Calu3 (cell line): ENCODE measurements around the gene SPAG7. TPM values are rescaled to one million over a fixed set of nuclear protein-coding genes. Genes with fewer than 3 reads are reported as not detected.

Source experiments
- BruUV-seq: library from RNA; stranded (reverse); fragments of 400-500 nt; replicated peaks from 2 replicates; lab custom pipeline; 2021; lab: Mats Ljungman, UMichigan
- CTCF ChIA-PET: fragments of 300-600 bp; sonication (Branson Sonifier 250); formaldehyde crosslinking; loops from one replicate; lab custom pipeline; 2022; ENCODE audit warnings: antibody characterized with exemption; lab: Charles Lee
- DNase-seq: peaks from one replicate; pipeline ENCODE4 v3.0.0; 2022
- H3K27ac Mint-ChIP-seq: one replicate; pipeline ENCODE4 v1.8.0; 2022; ENCODE audit warnings: mixed read lengths; ENCODE audit not compliant: unreplicated experiment
- H3K27me3 Mint-ChIP-seq: one replicate; pipeline ENCODE4 v1.8.0; 2022; ENCODE audit warnings: mixed read lengths; ENCODE audit not compliant: unreplicated experiment
- H3K36me3 Mint-ChIP-seq: one replicate; pipeline ENCODE4 v1.8.0; 2022; ENCODE audit warnings: mild to moderate bottlenecking, moderate library complexity, mixed read lengths; ENCODE audit not compliant: insufficient read depth, unreplicated experiment
- H3K4me1 Mint-ChIP-seq: one replicate; pipeline ENCODE4 v1.8.0; 2022; ENCODE audit warnings: mild to moderate bottlenecking, low read depth, mixed read lengths; ENCODE audit not compliant: unreplicated experiment
- H3K4me3 Mint-ChIP-seq: one replicate; pipeline ENCODE4 v1.8.0; 2022; ENCODE audit warnings: mild to moderate bottlenecking, low read depth, moderate library complexity, mixed read lengths; ENCODE audit not compliant: unreplicated experiment
- H3K9me3 Mint-ChIP-seq: one replicate; pipeline ENCODE4 v1.8.0; 2022; ENCODE audit warnings: low read depth, mixed read lengths; ENCODE audit not compliant: unreplicated experiment
- intact Hi-C: fragments of 100-400 bp; cut with micrococcal nuclease; formaldehyde crosslinking; loops from one replicate; pipeline ENCODE4 v1.10.0; 2022; ENCODE audit not compliant: unreplicated experiment
- total RNA-seq: library from RNA; stranded (reverse); gene quantifications from 2 replicates; pipeline ENCODE4 v1.2.3, GENCODE V29; 2022
- TF ChIP-seq, protein P1 (sequence below): fragments of 200-600 bp; IDR thresholded peaks from one replicate; pipeline ENCODE4 v1.8.0; 2022; ENCODE audit warnings: antibody characterized with exemption; ENCODE audit not compliant: unreplicated experiment

Gene SPAG7
- total RNA-seq, 1 experiment from 2014 or later: 34.3 TPM

GRCh38 chr17:4936436-4936835, 31.2 kb downstream of the SPAG7 start:
- CTCF ChIA-PET: no interaction called here
- H3K27ac Mint-ChIP-seq: no peak overlapping the region
- BruUV-seq: no TSS peak
- H3K9me3 Mint-ChIP-seq: no peaks in the 10 kb centered on the region
- DNase-seq: no peak
- intact Hi-C loops: no loop called here
- no peak overlapping the region for H3K4me3 Mint-ChIP-seq
- peaks cover 40% of the 10 kb centered on the region for H3K36me3 Mint-ChIP-seq
- H3K27me3 Mint-ChIP-seq: no peaks in the 10 kb centered on the region
- peaks cover 19% of the 10 kb centered on the region for H3K4me1 Mint-ChIP-seq
- TF ChIP-seq, protein P1, sequence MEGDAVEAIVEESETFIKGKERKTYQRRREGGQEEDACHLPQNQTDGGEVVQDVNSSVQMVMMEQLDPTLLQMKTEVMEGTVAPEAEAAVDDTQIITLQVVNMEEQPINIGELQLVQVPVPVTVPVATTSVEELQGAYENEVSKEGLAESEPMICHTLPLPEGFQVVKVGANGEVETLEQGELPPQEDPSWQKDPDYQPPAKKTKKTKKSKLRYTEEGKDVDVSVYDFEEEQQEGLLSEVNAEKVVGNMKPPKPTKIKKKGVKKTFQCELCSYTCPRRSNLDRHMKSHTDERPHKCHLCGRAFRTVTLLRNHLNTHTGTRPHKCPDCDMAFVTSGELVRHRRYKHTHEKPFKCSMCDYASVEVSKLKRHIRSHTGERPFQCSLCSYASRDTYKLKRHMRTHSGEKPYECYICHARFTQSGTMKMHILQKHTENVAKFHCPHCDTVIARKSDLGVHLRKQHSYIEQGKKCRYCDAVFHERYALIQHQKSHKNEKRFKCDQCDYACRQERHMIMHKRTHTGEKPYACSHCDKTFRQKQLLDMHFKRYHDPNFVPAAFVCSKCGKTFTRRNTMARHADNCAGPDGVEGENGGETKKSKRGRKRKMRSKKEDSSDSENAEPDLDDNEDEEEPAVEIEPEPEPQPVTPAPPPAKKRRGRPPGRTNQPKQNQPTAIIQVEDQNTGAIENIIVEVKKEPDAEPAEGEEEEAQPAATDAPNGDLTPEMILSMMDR: no peak

- Mint-ChIP-seq H3K9me3 (no peaks in the 10 kb centered on the region), H3K4me1 (peaks cover 11% of the 10 kb centered on the region), H3K27ac (no peak overlapping the region), H3K4me3 (no peak overlapping the region), H3K27me3 (no peaks in the 10 kb centered on the region), H3K36me3 (peaks cover 32% of the 10 kb centered on the region)
- no TSS peak for BruUV-seq
- CTCF ChIA-PET: interaction anchor here (0.9 kb wide), 1 partner anchor 12 kb away, joined by 5 read pairs; no protein-coding TSS in a partner anchor
- intact Hi-C loops: no loop called here
- TF ChIP-seq, protein P1: no peak
- no peak for DNase-seq
Measured at GRCh38 chr17:4935650-4936049, 32.0 kb downstream of the SPAG7 start.

DNA sequence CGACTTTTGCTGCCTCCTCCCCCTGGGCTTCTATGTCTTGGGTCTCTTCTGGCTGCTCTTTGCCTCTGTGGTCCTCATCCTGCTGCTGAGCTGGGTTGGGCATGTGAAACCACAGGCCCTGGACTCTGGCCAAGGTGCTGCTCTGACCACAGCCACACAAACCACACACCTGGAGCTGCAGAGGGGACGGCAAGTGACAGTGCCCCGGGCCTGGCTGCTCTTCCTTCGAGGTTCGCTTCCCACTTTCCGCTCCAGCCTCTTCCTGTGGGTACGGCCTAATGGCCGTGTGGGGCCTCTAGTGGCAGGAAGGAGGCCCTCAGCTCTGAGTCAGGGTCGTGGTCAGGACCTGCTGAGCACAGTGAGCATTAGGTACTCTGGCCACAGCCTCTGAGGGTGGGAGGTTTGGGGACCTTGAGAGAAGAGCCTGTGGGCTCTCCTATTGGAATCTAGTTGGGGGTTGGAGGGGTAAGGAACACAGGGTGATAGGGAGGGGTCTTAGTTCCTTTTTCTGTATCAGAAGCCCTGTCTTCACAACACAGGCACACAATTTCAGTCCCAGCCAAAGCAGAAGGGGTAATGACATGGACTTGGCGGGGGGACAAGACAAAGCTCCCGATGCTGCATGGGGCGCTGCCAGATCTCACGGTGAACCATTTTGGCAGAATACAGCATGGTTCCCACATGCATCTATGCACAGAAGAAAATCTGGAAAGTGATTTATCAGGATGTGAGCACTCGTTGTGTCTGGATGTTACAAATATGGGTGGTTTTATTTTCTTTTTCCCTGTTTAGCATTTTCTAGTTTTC, 33.2 kb downstream of the SPAG7 start:
- no peaks in the 10 kb centered on the region for H3K27me3 Mint-ChIP-seq
- intact Hi-C loops: no loop called here
- H3K4me3 Mint-ChIP-seq: peak overlapping the region; percentile 24
- H3K27ac Mint-ChIP-seq: peak overlapping the region; percentile 80
- TF ChIP-seq, protein P1: no peak
- peaks cover 11% of the 10 kb centered on the region for H3K4me1 Mint-ChIP-seq
- CTCF ChIA-PET: interaction anchor here (1.0 kb wide), 2 partner anchors 25 to 33 kb away, joined by 4 to 6 read pairs; partner anchors contain the start of gene SPAG7
- no TSS peak for BruUV-seq
- H3K9me3 Mint-ChIP-seq: no peaks in the 10 kb centered on the region
- peaks cover 20% of the 10 kb centered on the region for H3K36me3 Mint-ChIP-seq
- DNase-seq: peak; percentile 67

DNA sequence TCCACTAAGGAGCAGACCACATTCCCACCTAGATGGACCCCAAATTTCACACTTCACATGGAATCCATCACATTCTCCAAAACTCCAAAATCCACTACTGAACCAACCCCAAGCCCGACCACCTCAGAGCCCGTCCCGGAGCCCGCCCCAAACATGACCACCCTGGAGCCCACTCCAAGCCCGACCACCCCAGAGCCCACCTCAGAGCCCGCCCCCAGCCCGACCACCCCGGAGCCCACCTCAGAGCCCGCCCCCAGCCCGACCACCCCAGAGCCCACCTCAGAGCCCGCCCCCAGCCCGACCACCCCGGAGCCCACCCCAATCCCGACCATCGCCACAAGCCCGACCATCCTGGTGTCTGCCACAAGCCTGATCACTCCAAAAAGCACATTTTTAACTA, 34.0 kb downstream of the SPAG7 start:
- Mint-ChIP-seq H3K4me1 (peaks cover 11% of the 10 kb centered on the region), H3K4me3 (peak overlapping the region; percentile 24), H3K9me3 (no peaks in the 10 kb centered on the region), H3K27ac (peak overlapping the region; percentile 80), H3K27me3 (no peaks in the 10 kb centered on the region), H3K36me3 (peaks cover 21% of the 10 kb centered on the region)
- intact Hi-C loops: no loop called here
- DNase-seq: no peak
- TF ChIP-seq, protein P1: no peak
- no TSS peak for BruUV-seq
- CTCF ChIA-PET: interaction anchor here (1.0 kb wide), 2 partner anchors 24 to 34 kb away, joined by 4 to 6 read pairs; partner anchors contain the start of gene SPAG7
